ENCODE data around the gene DEPDC4. TPM values are rescaled to one million over a fixed set of nuclear protein-coding genes. Genes with fewer than 3 reads are reported as not detected.

DEPDC4 gene
- total and polyA plus RNA-seq, 2 experiments from 2014 or later: 2.2 to 9.4 TPM

- TF ChIP-seq, protein P1, sequence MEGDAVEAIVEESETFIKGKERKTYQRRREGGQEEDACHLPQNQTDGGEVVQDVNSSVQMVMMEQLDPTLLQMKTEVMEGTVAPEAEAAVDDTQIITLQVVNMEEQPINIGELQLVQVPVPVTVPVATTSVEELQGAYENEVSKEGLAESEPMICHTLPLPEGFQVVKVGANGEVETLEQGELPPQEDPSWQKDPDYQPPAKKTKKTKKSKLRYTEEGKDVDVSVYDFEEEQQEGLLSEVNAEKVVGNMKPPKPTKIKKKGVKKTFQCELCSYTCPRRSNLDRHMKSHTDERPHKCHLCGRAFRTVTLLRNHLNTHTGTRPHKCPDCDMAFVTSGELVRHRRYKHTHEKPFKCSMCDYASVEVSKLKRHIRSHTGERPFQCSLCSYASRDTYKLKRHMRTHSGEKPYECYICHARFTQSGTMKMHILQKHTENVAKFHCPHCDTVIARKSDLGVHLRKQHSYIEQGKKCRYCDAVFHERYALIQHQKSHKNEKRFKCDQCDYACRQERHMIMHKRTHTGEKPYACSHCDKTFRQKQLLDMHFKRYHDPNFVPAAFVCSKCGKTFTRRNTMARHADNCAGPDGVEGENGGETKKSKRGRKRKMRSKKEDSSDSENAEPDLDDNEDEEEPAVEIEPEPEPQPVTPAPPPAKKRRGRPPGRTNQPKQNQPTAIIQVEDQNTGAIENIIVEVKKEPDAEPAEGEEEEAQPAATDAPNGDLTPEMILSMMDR (conservative IDR thresholded peaks at IDR 0.05; ENCODE audit: low read depth in 2 of 2): no peak
- no peak for TF ChIP-seq STAT1 (IDR thresholded peaks at IDR 0.05; ENCODE audit: unreplicated experiment)
Measured at GRCh38 chr12:100263131-100263530, 3.7 kb downstream of the DEPDC4 start (continued).

DNA sequence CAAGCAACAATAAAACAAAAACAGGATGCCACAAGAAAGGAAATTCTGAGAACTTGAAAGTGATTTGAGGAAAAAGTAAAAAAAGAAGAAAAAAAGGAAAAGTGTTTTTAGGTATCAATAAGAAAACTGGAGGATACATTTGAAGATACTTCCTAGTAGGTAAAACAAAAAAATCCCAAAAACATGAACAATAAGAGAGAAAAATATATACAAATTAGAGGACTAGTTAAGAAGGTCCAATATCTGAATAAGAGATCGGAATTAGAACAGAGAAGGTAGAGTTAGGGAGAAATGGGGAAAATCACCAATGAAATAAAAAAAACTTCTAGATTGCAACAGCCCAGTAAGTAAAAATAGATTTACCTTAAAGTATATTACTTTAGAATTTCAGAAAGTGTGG is 8.8 kb downstream of the DEPDC4 start:
- DNase-seq (ENCODE audit: low spot score) (no peak), ATAC-seq (no peak)
- Histone ChIP-seq H3K4me3 (no peak overlapping the region), H3K4me1 (ENCODE audit: insufficient read depth) (no peaks in the 10 kb centered on the region), H4K20me1 (replicated peaks; ENCODE audit: insufficient read depth) (peaks cover under 1% of the 10 kb centered on the region; the same call in 1 of the 2 replicates), H3F3A (replicated peaks; ENCODE audit: low read depth) (no peaks in the 10 kb centered on the region), H3K36me3 (ENCODE audit: insufficient read depth) (no peaks in the 10 kb centered on the region), H3K79me2 (replicated peaks; ENCODE audit: insufficient read depth) (no peaks in the 10 kb centered on the region), H3K27me3 (ENCODE audit: insufficient read depth) (no peaks in the 10 kb centered on the region), H3K27ac (ENCODE audit: low read depth) (no peak overlapping the region), H3K9me2 (ENCODE audit: insufficient read depth) (no peaks in the 10 kb centered on the region), H2AFZ (no peak overlapping the region), H3K4me2 (no peak overlapping the region)
- TF ChIP-seq EZH2phosphoT487 (IDR thresholded peaks at IDR 0.05; ENCODE audit: unreplicated experiment) (no peak), POLR2AphosphoS5 (IDR thresholded peaks at IDR 0.05; ENCODE audit: low read depth) (no peak)
- TF ChIP-seq, protein P2, sequence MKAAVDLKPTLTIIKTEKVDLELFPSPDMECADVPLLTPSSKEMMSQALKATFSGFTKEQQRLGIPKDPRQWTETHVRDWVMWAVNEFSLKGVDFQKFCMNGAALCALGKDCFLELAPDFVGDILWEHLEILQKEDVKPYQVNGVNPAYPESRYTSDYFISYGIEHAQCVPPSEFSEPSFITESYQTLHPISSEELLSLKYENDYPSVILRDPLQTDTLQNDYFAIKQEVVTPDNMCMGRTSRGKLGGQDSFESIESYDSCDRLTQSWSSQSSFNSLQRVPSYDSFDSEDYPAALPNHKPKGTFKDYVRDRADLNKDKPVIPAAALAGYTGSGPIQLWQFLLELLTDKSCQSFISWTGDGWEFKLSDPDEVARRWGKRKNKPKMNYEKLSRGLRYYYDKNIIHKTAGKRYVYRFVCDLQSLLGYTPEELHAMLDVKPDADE (IDR thresholded peaks at IDR 0.05): no peak
- Mint-ChIP-seq H3K4me1 (no peaks in the 10 kb centered on the region), H3K27ac (no peak overlapping the region), H3K9me3 (no peaks in the 10 kb centered on the region), H3K4me3 (no peak overlapping the region), H3K27me3 (ENCODE audit: insufficient read depth, low read depth, poor library complexity) (no peaks in the 10 kb centered on the region), H3K36me3 (ENCODE audit: low read depth) (no peaks in the 10 kb centered on the region)

GRCh38 chr12:100254876-100255275 is 12.0 kb downstream of the DEPDC4 start:
- H3K4me1 ChIP-seq (ENCODE audit: insufficient read depth): no peaks in the 10 kb centered on the region
- no peak for ATAC-seq
- no peaks in the 10 kb centered on the region for H3K36me3 Mint-ChIP-seq (ENCODE audit: low read depth)
- TF ChIP-seq, protein P3, sequence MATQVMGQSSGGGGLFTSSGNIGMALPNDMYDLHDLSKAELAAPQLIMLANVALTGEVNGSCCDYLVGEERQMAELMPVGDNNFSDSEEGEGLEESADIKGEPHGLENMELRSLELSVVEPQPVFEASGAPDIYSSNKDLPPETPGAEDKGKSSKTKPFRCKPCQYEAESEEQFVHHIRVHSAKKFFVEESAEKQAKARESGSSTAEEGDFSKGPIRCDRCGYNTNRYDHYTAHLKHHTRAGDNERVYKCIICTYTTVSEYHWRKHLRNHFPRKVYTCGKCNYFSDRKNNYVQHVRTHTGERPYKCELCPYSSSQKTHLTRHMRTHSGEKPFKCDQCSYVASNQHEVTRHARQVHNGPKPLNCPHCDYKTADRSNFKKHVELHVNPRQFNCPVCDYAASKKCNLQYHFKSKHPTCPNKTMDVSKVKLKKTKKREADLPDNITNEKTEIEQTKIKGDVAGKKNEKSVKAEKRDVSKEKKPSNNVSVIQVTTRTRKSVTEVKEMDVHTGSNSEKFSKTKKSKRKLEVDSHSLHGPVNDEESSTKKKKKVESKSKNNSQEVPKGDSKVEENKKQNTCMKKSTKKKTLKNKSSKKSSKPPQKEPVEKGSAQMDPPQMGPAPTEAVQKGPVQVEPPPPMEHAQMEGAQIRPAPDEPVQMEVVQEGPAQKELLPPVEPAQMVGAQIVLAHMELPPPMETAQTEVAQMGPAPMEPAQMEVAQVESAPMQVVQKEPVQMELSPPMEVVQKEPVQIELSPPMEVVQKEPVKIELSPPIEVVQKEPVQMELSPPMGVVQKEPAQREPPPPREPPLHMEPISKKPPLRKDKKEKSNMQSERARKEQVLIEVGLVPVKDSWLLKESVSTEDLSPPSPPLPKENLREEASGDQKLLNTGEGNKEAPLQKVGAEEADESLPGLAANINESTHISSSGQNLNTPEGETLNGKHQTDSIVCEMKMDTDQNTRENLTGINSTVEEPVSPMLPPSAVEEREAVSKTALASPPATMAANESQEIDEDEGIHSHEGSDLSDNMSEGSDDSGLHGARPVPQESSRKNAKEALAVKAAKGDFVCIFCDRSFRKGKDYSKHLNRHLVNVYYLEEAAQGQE (IDR thresholded peaks at IDR 0.05; ENCODE audit: unreplicated experiment): no peak
- TF ChIP-seq POLR2AphosphoS5 (IDR thresholded peaks at IDR 0.05; ENCODE audit: low read depth): no peak
- no peak for TF ChIP-seq NANOG (IDR thresholded peaks at IDR 0.05; ENCODE audit: borderline replicate concordance)
- no peak for TF ChIP-seq EZH2 (IDR thresholded peaks at IDR 0.05; ENCODE audit: low read depth, unreplicated experiment)

More at GRCh38 chr12:100254876-100255275, 12.0 kb downstream of the DEPDC4 start:
- H2AFZ ChIP-seq: no peak overlapping the region
- Mint-ChIP-seq H3K4me1 (no peaks in the 10 kb centered on the region), H3K4me3 (no peak overlapping the region), H3K27ac (no peak overlapping the region; the same call in 1 of the 2 replicates), H3K27me3 (ENCODE audit: insufficient read depth, low read depth, poor library complexity) (no peaks in the 10 kb centered on the region), H3K9me3 (no peaks in the 10 kb centered on the region)
- DNase-seq (ENCODE audit: low spot score): no peak
- H3K27me3 ChIP-seq (ENCODE audit: insufficient read depth): no peaks in the 10 kb centered on the region
- no peak overlapping the region for H3K4me3 ChIP-seq
- H3K79me2 ChIP-seq (replicated peaks; ENCODE audit: insufficient read depth): no peaks in the 10 kb centered on the region
- no peak overlapping the region for H3K27ac ChIP-seq (ENCODE audit: low read depth)
- no peaks in the 10 kb centered on the region for H3F3A ChIP-seq (replicated peaks; ENCODE audit: low read depth)
- no peaks in the 10 kb centered on the region for H3K36me3 ChIP-seq (ENCODE audit: insufficient read depth)
- H4K20me1 ChIP-seq (replicated peaks; ENCODE audit: insufficient read depth): peaks cover 3% of the 10 kb centered on the region; the same call in 1 of the 2 replicates
- H3K9me2 ChIP-seq (ENCODE audit: insufficient read depth): no peaks in the 10 kb centered on the region
- no peak overlapping the region for H3K4me2 ChIP-seq
